A673 (cell line): Measurements from ENCODE around the gene PLAAT4.

Source experiments
- CTCF ChIP-seq: fragments of 300-800, 200-600 bp; sonication (generic); conservative IDR thresholded peaks from 2 replicates; pipeline ENCODE4 v1.5.1; 2017; ENCODE audit warnings: low read depth, mild to moderate bottlenecking, antibody characterized with exemption, low read length, moderate library complexity, mixed read lengths
- EZH2 ChIP-seq: fragments of 200-600 bp; sonication (generic); IDR thresholded peaks from 2 replicates; pipeline ENCODE4 v1.6.1; 2017; ENCODE audit warnings: borderline replicate concordance, low read depth, mild to moderate bottlenecking, mixed read lengths, antibody characterized with exemption, low read length; ENCODE audit not compliant: poor library complexity, severe bottlenecking

- no peak for TF ChIP-seq CTCF
- TF ChIP-seq EZH2 = no peak
These were observed 16.3 kb downstream of the PLAAT4 start for GRCh38 chr11:63552921-63553320.
